GM12874 (cell line): ENCODE results near the gene BBS12.

Source experiments
- CTCF ChIP-seq: IDR thresholded peaks from 2 replicates; pipeline ENCODE4 v1.5.1; 2011; ENCODE audit warnings: low read depth, mild to moderate bottlenecking, control low read depth, low read length, moderate library complexity; ENCODE audit not compliant: insufficient read depth

Gene BBS12

DNA sequence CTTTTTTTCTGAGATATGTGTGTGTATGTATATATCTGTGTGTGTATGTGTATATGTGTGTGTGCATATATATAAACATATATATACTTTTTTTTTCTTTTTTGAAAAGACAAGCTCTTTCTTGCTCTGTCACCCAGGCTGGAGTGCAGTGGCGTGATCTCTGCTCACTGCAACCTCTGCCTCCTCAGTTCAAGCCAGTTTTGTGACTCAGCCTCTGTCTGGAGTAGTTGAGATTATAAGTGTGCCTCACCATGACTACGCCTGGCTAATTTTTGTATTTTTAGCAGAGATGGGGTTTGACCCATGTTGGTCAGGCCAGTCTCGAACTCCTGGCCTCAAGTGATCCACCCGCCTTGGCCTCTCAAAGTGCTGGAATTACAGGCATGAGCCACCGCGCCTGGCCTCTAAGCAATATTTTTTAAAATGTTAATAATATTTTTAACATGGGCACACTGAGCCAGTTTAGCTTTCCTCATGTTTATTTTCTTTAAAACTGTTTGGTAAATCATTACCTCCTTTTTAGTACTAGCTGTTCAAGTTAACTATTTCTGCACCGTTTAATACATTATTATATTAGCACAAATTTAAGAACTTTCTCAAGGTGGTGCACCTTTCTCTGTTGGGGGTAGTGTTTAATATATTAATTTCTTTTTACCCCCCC is 33.3 kb downstream of the BBS12 start:
- TF ChIP-seq CTCF = no peak

DNA sequence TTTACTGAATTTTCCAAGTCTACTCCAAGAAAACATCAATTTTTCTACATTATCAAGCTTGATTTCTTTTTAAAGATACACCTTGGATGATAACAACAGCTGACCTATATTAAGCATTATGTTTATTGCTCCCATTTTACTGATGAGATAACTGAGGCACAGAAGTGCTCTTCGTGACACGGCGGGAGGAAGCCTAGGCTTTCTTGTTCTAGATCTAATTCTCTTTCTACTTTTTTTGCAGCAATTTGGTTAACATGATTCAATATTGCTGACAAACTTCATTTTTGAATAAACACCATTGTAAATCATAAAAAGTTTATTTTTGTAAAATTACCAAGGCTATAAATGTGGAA is 33.8 kb downstream of the BBS12 start:
- TF ChIP-seq CTCF = no peak

GRCh38 chr4:122766950-122767349 is 34.4 kb downstream of the BBS12 start:
- TF ChIP-seq CTCF = no peak

DNA sequence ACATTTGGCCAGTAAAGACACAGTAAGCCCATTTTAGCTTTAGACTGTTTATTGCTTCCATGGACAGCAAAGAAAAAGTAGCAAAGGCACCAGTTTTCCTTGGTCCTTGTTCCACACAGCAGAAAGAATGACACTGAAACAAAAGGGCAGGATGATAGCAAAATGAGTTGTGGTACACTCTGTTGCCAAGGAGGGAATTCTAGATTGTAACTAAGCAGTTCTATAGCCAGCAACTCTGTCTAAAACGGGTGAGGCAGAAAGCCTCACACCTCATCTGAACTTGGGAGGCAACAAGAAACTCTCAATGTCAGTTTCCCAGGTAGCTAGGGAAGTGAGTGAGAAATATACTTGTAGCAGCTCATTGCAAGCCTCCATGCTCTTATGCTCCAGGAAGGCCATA is 39.2 kb downstream of the BBS12 start:
- no peak for TF ChIP-seq CTCF

- TF ChIP-seq CTCF = no peak
Observed at GRCh38 chr4:122772311-122772710, 39.8 kb downstream of the BBS12 start.

- no peak for TF ChIP-seq CTCF
Observed at GRCh38 chr4:122772986-122773385, 40.5 kb downstream of the BBS12 start.

GRCh38 chr4:122775039-122775438 is 42.5 kb downstream of the BBS12 start:
- no peak for TF ChIP-seq CTCF
